HepG2 (cell line): ENCODE results near the gene GIPC1.

Experiments
- CHD2 ChIP-seq: IDR thresholded peaks from 2 replicates; pipeline ENCODE4 v1.6.1; 2011; ENCODE audit warnings: low read depth, low read length, improper control_type of control experiment
- GATAD1 ChIP-seq: IDR thresholded peaks from 2 replicates; pipeline ENCODE4 v1.6.1; 2016; ENCODE audit warnings: missing genetic modification reagents, missing compliant biosample characterization
- KDM5A ChIP-seq: fragments of 200-600 bp; sonication (generic); IDR thresholded peaks from 2 replicates; pipeline ENCODE4 v1.7.0; 2018; ENCODE audit warnings: antibody characterized with exemption, mild to moderate bottlenecking, low read length, borderline replicate concordance
- MEIS1 ChIP-seq: sonication (generic); formaldehyde crosslinking; IDR thresholded peaks from 2 replicates; pipeline ENCODE4 v1.9.0; 2021; ENCODE audit warnings: mild to moderate bottlenecking, missing genetic modification reagents, moderate library complexity, borderline replicate concordance
- RNF2 ChIP-seq: fragments of 450-650 bp; conservative IDR thresholded peaks from 2 replicates; pipeline ENCODE4 v1.6.1; 2016; ENCODE audit warnings: low read depth
- TAF15 ChIP-seq: fragments of 200-400 bp; formaldehyde crosslinking; IDR thresholded peaks from one replicate; pipeline ENCODE4 v1.6.1; 2018; ENCODE audit warnings: mild to moderate bottlenecking, low read depth, low read length; ENCODE audit not compliant: poor library complexity, severe bottlenecking
- ZEB1 ChIP-seq: IDR thresholded peaks from 2 replicates; pipeline ENCODE4 v1.6.1; 2012; ENCODE audit warnings: mild to moderate bottlenecking, low read depth, inconsistent platforms; ENCODE audit not compliant: insufficient replicate concordance
- ZNF501 ChIP-seq: sonication (generic); formaldehyde crosslinking; IDR thresholded peaks from 2 replicates; pipeline ENCODE4 v1.5.1; 2020; ENCODE audit warnings: mild to moderate bottlenecking, moderate library complexity, missing genetic modification reagents
- TF ChIP-seq, protein P1 (sequence below): sonication (generic); formaldehyde crosslinking; IDR thresholded peaks from 2 replicates; pipeline ENCODE4 v1.5.0; 2020; ENCODE audit warnings: mild to moderate bottlenecking, missing genetic modification reagents, moderate library complexity
- TF ChIP-seq, protein P2 (sequence below), 2 experiments: sonication (generic) in 1 of 2; formaldehyde crosslinking in 1 of 2; IDR thresholded peaks; 2 replicates each; pipeline versions ENCODE4 v1.6.1 to v1.9.0; 2014 to 2022; ENCODE audit warnings: antibody characterized with exemption in 1 of 2, borderline replicate concordance in 1 of 2, inconsistent platforms in 1 of 2, low read depth in 1 of 2, missing genetic modification reagents in 1 of 2

- TF ChIP-seq ZEB1 (no peak), RNF2 (no peak), CHD2 (no peak), MEIS1 (no peak), GATAD1 (CRISPR knock-in tag) (no peak), TAF15 (no peak), ZNF501 (no peak), KDM5A (no peak)
- TF ChIP-seq, protein P1, sequence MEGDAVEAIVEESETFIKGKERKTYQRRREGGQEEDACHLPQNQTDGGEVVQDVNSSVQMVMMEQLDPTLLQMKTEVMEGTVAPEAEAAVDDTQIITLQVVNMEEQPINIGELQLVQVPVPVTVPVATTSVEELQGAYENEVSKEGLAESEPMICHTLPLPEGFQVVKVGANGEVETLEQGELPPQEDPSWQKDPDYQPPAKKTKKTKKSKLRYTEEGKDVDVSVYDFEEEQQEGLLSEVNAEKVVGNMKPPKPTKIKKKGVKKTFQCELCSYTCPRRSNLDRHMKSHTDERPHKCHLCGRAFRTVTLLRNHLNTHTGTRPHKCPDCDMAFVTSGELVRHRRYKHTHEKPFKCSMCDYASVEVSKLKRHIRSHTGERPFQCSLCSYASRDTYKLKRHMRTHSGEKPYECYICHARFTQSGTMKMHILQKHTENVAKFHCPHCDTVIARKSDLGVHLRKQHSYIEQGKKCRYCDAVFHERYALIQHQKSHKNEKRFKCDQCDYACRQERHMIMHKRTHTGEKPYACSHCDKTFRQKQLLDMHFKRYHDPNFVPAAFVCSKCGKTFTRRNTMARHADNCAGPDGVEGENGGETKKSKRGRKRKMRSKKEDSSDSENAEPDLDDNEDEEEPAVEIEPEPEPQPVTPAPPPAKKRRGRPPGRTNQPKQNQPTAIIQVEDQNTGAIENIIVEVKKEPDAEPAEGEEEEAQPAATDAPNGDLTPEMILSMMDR (CRISPR knock-in tag): no peak
- TF ChIP-seq, protein P2, sequence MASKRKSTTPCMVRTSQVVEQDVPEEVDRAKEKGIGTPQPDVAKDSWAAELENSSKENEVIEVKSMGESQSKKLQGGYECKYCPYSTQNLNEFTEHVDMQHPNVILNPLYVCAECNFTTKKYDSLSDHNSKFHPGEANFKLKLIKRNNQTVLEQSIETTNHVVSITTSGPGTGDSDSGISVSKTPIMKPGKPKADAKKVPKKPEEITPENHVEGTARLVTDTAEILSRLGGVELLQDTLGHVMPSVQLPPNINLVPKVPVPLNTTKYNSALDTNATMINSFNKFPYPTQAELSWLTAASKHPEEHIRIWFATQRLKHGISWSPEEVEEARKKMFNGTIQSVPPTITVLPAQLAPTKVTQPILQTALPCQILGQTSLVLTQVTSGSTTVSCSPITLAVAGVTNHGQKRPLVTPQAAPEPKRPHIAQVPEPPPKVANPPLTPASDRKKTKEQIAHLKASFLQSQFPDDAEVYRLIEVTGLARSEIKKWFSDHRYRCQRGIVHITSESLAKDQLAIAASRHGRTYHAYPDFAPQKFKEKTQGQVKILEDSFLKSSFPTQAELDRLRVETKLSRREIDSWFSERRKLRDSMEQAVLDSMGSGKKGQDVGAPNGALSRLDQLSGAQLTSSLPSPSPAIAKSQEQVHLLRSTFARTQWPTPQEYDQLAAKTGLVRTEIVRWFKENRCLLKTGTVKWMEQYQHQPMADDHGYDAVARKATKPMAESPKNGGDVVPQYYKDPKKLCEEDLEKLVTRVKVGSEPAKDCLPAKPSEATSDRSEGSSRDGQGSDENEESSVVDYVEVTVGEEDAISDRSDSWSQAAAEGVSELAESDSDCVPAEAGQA (IDR thresholded peaks at IDR 0.05; ENCODE audit: low read depth): no peak
- TF ChIP-seq, protein P2 (CRISPR knock-in tag; IDR thresholded peaks at IDR 0.05; ENCODE audit: borderline replicate concordance): no peak
Measured at GRCh38 chr19:14507704-14508542, 12.0 kb upstream of the GIPC1 start.
